ENCODE results near the gene SLC7A6. TPM values are rescaled to one million over a fixed set of nuclear protein-coding genes. Genes with fewer than 3 reads are reported as not detected.

Gene SLC7A6
- total RNA-seq, 4 donors from 2014 or later, result 6.8 to 40.0 (median 19.6) TPM

- no peaks in the 10 kb centered on the region for H3K27me3 ChIP-seq
- no peak for DNase-seq
- no peak for TF ChIP-seq POLR2A (IDR thresholded peaks at IDR 0.05)
- TF ChIP-seq CTCF (IDR thresholded peaks at IDR 0.05), result no peak
- no peak overlapping the region for H3K27ac ChIP-seq
- H3K4me1 ChIP-seq, result no peaks in the 10 kb centered on the region
- no peaks in the 10 kb centered on the region for H3K9me3 ChIP-seq
- H3K36me3 ChIP-seq, result no peaks in the 10 kb centered on the region
- intact Hi-C loops (cut with DNase I; ENCODE audit: low total_unique reads), result no loop called here
- H3K4me3 ChIP-seq, result no peak overlapping the region
These were observed 11.4 kb downstream of the SLC7A6 start for GRCh38 chr16:68275611-68276191.

- DNase-seq, result no peak
- no peak overlapping the region for H3K27ac ChIP-seq
These were observed 11.9 kb downstream of the SLC7A6 start for GRCh38 chr16:68276223-68276622.

GRCh38 chr16:68279726-68280558 is 15.6 kb downstream of the SLC7A6 start:
- H3K4me3 ChIP-seq, result no peak overlapping the region
- H3K27ac ChIP-seq, result no peak overlapping the region
- H3K9me3 ChIP-seq, result no peaks in the 10 kb centered on the region
- no peaks in the 10 kb centered on the region for H3K27me3 ChIP-seq
- DNase-seq, result no peak
- no peaks in the 10 kb centered on the region for H3K36me3 ChIP-seq
- intact Hi-C loops (cut with DNase I; ENCODE audit: low total_unique reads), result no loop called here
- TF ChIP-seq POLR2A (IDR thresholded peaks at IDR 0.05), result no peak
- TF ChIP-seq CTCF (IDR thresholded peaks at IDR 0.05), result no peak
- H3K4me1 ChIP-seq, result no peaks in the 10 kb centered on the region

More at GRCh38 chr16:68276223-68276622, 11.9 kb downstream of the SLC7A6 start:
- Histone ChIP-seq H3K27me3 (no peaks in the 10 kb centered on the region), H3K9me3 (no peaks in the 10 kb centered on the region), H3K4me1 (no peaks in the 10 kb centered on the region), H3K4me3 (no peak overlapping the region), H3K36me3 (no peaks in the 10 kb centered on the region)
- TF ChIP-seq CTCF (IDR thresholded peaks at IDR 0.05), result no peak
- TF ChIP-seq POLR2A (IDR thresholded peaks at IDR 0.05), result no peak
- intact Hi-C loops (cut with DNase I; ENCODE audit: low total_unique reads), result no loop called here

- no peak for DNase-seq
- H3K27ac ChIP-seq, result no peak overlapping the region
- no peaks in the 10 kb centered on the region for H3K9me3 ChIP-seq
- H3K27me3 ChIP-seq, result no peaks in the 10 kb centered on the region
- H3K4me1 ChIP-seq, result no peaks in the 10 kb centered on the region
- TF ChIP-seq CTCF (IDR thresholded peaks at IDR 0.05) (no peak), POLR2A (IDR thresholded peaks at IDR 0.05) (no peak)
- no peak overlapping the region for H3K4me3 ChIP-seq
- no peaks in the 10 kb centered on the region for H3K36me3 ChIP-seq
- intact Hi-C loops (cut with DNase I; ENCODE audit: low total_unique reads), result no loop called here
These were observed 17.2 kb downstream of the SLC7A6 start for GRCh38 chr16:68281368-68282063.

GRCh38 chr16:68282064-68282452 is 17.7 kb downstream of the SLC7A6 start:
- no peak for DNase-seq
- no peak overlapping the region for H3K4me3 ChIP-seq
- no peaks in the 10 kb centered on the region for H3K4me1 ChIP-seq
- intact Hi-C loops (cut with DNase I; ENCODE audit: low total_unique reads), result no loop called here
- H3K27ac ChIP-seq, result no peak overlapping the region
- H3K9me3 ChIP-seq, result no peaks in the 10 kb centered on the region
- no peaks in the 10 kb centered on the region for H3K27me3 ChIP-seq
- no peak for TF ChIP-seq POLR2A (IDR thresholded peaks at IDR 0.05)
- no peak for TF ChIP-seq CTCF (IDR thresholded peaks at IDR 0.05)
- no peaks in the 10 kb centered on the region for H3K36me3 ChIP-seq

All from uterus (tissue), 4 donors.